ENCODE data around the gene GRN.
"Not testable (repeated sequence)": the region's sequence is repeated elsewhere in the genome, so short reads cannot be mapped to it uniquely, and the experiment has no call there.

Gene GRN

DNA sequence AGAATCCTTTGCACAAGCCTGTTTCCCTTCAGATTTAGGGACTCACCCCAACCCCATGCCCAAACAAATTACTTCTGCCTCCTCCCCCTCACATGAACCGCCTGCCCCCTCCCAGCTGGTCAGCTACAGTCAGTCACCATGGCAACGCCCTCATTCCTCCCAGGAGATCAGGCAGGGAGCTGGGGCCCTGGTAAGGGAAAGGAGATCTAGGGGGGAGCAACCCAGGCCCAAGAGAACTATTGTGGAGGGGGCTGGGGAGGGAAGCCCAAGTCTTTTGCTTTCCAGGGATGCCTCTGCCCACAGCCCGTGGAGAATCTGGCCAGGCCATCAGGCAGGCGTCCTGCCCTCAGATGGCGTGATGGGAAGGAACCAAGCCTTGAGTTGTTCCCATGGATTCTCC lies 15.7 kb downstream of the GRN start:
- DNase-seq (ENCODE audit: low read depth, low spot score) = no peak

DNA sequence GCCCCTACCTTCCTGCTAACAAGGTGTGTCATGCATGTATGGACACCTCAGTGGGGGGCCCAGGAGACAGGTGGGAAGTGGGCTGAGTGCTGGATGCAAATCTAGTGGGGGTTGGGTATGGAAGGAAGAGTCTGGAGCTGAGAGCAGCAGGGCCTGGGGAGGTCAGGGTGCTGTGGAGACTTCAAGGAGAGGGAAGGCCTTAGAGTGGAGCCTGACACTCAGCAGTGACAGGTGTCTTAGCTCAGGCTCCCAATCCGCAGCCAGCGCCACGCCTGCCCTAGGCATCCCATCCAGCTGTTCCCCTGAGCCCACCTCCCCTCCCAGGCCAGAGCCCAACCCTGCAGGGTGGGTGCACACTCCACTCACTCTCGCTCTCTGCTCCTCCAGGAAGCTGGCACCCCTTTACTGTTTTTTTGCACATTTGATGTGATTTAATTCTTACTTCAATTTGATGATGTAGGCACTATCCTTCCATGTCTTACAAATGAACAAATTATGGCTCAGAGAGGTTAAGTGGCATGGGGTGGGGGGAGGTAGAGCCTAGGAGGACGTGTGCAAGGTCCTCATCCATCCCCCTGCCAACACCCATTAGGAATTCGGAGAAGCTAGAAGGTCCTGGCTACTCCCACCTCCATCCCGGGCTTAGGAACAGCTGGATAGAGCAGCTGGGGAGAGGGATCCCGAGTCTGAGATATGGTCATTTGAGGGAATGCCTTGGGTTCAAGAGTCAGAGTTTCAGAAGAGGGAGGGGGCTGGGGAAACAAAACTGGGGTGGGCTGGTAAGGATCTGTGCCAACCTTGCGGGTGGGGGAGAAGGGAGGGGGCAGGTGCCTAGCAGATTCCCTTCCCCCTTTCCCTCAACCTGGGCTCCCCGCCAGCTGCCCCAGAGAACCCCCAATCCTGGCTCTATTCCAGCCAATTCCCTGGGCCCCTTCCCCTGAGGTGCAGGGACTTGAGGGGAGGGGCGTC lies 16.5 kb downstream of the GRN start:
- no peak for DNase-seq (ENCODE audit: low read depth, low spot score)

DNA sequence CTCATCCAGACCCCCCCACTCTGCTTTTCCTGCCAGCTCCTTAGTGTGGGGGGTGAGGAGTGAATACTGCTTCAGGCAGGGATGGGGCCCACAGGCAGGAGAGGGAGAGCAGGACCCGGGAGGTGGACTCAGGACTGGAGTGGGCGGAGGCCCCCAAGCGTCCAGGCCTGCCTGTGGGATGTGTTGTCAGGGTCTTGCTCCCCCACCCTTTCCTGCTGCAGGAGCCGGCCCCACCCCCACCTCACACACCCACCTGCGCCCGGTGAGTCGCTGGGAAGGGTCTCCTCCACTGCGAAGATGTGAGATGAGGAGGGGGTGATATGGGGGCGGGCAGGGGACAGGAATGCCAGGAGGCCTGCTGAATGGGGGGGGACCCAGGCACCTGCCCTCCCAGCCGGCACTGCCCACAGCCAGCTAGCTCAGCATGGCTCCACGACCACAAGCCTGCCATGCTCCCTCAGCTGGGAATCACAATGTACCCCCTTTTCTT lies 17.4 kb downstream of the GRN start:
- DNase-seq (ENCODE audit: low read depth, low spot score) = no peak

DNA sequence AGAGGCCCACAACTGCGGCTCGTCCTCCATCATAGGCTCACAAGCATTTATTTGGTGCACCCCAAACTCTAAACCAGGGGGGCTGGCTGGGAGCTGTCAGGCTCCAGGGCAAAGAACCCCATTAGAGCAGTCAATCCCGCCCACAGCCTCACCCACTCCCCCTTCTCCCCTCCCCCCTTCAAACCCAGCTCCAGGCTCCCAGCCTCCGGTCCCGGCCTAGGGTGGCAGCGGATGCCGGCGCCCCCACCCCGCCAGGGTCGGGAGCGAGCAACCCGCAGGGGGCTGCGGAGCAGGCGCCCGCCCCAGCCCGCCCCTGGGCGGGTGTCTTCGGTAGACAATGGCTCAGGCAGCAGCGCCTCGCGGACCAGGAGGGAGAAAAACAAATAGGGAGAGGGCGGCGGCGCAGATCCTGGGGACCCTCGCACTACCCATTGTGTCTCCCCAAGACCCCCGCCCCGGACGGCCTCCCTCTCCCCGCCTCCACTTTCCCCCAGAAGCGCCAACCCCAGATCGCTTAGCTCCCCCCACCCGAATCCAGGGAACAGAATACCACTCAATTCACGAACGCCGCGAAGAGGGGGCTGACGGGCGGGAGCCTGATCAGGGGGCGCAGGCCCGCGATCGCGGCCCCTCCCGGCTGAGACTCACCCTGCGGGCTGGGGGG lies 18.0 kb downstream of the GRN start:
- no peak for DNase-seq (ENCODE audit: low read depth, low spot score)

DNA sequence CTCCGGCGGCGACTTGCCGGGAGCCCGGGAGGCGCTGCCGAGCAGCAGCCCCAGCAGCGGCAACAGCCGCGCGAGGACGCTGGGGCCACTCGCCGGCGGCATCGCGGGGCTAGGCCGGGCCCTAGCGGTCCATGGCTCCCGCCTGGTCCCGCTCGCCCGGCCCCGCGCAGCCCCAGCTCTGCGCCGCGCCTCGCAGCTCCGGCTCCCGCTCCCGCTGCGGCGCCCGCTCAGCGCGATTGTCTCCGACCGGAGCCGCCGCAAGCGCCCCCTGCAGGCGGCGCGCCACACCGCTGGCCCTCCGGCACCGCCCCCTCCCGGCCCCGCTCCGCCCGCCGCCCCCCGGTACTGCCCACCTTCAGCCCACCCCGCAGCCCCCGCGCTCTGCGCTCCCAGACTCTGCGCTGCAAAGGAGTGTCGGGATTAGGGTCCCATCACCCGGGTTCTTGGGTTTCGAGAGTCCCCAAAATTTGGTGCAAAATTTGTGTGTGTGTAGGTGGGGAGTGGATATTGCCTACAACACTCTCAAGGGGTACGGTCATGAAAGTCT lies 18.6 kb downstream of the GRN start, which contains the start of gene FAM171A2:
Gene FAM171A2, minus strand, starts transcription at position 241 of the 547 bp plus-strand sequence. Its CDS starts 139 bp downstream, at position 102.
- peak; percentile 34 for DNase-seq (ENCODE audit: low read depth, low spot score)

DNA sequence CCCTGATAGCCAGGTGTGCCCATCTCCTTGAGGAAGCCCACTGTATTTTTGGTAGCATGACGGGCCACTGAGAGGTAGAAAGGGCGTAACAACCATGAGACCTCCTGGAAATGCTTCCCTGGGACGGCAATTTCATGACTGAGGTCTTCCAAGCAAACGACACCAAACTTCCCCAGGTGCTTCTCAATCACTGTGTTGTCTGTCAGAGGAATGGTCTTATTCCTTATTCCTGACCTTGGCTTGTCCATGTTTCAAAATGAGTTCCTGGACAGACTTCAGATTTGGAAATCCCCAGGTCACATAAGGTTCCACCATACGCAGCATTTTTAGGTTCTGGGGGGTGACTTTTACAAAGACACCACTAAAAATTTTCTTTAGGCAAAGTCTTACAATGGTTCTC lies 19.9 kb downstream of the GRN start:
- DNase-seq (ENCODE audit: low read depth, low spot score) = not testable (repeated sequence)

DNA sequence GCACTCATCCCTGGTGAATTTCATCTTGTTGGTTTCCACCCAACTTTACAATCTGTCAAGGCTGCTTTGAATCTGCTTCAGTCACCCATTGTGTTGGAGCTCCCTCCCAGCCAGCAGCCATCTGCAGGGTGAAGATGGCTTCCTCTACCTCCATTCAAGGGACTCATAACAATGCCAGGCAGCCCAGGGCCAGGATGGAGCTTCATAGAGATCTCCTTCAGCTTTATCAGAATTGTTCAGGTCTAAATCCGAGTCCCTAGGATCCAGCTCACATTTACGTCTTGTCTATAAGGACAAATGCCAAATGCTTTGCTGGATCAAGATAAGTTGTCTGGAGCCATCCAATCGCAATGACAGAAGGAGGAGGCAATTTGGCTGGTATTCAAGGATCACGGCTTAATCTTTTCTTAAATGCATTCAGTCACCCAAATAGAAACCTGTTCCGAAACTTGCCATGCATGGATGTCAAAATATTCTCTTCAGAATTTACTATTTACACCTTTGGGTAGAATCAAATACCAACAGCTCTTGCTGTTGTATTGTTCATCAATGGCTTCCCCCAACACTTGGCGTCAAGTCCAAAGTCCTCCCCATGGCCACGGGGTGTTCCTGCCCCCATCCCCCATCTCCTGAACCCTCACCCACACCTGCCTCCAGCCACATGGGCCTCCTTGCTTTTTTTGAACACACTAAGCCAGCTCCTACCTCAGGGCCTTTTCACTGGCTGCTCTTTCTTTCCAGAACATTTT lies 22.3 kb downstream of the GRN start:
- DNase-seq (ENCODE audit: low read depth, low spot score) = no peak

DNA sequence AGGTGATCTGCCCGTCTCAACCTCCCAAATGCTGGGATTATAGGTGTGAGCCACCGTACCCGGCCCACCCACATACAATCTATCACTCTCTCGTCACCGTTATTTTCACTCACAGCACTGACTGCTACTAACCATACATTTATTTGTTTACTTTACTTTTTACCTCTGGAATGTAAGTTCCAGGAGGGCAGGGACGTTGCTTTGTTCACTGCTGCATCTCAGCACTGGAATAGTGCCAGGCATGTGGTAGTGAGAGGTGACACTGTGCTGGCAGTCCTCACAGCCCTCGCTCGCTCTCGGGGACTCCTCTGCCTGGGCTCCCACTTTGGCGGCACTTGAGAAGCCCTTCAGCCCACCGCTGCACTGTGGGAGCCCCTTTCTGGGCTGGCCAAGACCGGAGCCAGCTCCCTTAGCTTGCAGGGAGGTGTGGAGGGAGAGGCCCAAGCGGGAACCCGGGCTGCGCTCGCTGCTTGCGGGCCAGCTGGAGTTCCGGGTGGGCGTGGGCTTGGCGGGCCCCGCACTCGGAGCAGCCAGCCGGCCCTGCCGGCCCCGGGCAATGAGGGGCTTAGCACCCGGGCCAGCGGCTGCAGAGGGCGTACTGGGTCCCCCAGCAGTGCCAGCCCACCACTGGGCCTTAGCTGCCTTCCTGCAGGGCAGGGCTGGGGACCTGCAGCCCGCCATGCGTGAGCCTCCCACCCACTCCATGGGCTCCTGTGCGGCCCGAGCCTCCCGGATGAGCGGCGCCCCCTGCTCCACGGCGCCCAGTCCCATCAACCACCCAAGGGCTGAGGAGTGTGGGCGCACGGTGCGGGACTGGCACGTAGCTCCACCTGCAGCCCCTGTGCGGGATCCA lies 23.5 kb downstream of the GRN start:
- not testable (repeated sequence) for DNase-seq (ENCODE audit: low read depth, low spot score)

DNA sequence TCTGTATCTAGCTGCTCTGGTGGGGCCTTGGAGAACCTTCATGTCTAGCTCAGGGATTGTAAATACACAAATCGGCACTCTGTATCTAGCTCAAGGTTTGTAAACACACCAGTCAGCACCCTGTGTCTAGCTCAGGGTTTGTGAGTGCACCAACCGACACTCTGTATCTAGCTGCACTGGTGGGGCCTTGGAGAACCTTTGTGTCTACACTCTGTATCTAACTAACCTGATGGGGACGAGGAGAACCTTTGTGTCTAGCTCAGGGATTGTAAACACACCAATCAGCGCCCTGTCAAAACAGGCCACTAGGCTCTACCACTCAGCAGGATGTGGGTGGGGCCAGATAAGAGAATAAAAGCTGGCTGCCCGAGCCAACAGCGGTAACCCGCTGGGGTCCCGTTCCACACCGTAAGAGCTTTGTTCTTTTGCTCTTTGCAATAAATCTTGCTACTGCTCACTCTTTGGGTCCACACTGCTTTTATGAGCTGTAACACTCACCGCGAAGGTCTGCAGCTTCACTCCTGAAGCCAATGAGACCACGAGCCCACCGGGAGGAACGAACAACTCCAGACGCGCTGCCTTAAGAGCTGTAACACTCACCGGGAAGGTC lies 24.4 kb downstream of the GRN start:
- not testable (repeated sequence) for DNase-seq (ENCODE audit: low read depth, low spot score)

DNA sequence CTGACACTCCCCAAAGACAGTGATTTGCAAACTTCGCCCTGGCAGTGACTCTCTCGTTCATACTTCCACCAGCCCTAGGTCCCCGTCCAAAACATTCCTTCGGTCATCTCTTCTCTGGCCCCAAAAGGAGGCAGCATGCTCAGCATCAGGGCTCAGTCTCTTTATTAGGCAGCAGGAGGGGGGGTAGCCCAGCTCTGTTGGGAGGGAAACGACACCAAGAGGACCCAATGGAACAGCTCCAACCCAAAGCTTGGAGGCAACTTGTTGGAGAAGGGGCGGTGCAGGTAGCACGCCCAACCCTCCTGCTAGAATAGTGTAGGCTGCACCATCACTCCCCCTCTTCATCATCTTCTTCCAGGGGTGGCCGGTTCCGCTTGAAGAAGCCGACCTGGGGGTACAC lies 26.9 kb downstream of the GRN start:
- DNase-seq (ENCODE audit: low read depth, low spot score) = no peak

DNA sequence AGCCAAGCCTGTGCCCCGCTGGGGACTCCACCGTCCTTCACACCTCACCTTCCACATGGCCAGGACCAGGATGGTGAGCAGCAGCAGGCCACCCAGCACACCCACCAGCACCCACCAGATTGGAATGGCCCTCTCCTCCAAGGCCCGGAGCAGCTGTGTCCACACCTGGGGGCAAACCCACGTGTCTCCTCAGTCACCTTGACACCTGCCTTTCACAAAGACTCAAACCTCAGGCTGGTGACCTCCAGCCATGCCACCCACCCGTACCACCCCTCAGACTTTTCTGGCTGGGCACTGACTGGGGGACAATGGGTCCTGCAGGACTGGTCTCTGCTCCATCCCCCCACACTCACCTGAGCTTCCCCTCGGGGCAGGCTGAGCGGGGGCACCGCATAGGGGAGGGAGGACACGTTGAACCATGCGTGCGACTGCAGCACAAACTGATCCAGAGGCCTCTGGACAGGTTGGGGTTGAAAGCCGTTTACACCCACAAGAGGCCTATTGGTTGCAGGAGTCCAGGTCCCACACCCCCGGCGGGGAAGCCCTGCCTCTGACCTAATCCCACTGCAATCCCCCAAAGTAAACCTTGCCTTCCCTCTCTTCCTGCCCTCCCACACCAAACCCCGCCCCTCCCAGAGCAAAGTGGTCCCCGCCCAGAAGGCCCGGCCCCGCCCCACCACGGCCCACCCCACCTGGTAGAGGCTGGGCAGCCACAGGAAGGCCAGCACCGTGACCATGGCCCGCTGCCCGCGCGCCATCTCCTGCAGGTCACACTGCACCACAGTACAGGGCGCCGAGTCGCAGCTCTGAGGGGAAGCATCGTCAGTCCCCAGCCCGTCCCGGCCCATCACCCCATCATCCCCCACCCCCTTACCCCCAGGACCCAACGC lies 29.4 kb downstream of the GRN start:
- no peak for DNase-seq (ENCODE audit: low read depth, low spot score)

DNA sequence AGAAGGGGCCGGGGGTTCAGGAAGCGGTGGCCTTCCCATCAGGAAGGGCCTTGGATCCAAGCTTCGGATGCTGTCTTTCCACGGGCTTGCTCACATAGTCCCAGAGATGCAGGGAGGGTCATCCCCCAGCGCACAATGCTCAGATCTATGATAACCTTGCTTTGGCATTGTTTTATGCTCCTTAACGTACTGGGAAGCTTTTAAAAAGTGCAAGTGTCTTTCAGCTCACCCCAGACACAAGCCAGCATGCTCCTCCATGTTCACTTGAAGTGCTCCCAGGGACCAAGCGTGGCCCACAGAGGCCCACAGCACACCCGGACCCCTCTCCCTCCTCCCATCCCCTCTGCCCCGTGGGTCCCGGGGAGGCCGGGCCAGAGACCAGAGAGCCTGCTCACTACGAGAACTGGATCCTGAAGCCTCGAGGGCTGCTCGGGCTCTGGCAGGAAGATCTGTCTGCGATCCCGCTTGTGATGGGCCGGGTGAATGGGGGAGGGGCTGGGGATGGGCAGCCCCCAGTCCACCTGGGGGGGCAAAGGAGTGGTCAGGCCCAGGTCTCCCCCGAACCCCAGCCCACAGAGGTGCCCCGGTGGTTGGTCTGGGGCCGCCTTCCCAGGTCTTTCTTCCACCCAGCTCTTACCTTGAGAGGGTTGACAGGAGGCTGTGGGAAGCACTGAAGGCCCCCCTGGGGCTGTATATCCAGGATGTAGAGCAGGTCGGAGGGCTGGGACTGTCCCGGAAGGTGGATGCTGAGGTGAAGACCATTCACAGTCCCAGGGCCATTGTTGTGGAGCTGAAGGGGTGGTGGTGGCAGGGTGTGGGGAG lies 30.3 kb downstream of the GRN start:
- no peak for DNase-seq (ENCODE audit: low read depth, low spot score)

DNA sequence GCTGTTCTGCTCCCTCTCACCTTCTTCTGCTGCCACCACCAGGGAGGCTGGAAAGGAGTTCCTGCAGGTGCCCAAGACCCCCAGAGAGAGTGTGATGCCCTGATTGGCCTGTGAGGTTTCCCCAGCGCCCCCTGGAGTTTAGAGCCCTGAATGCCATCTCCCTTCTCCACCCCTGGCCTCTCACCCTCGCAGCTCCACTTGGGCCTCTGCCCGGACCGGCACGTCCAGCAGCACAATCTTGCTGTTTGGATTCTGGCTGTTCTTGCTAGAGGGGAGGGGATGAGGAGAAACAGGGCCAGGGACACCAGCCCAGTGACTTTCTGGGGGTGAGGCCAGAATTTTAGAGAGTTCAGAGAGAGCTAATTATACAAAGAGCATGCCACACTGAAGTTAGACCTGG lies 31.0 kb downstream of the GRN start:
- DNase-seq (ENCODE audit: low read depth, low spot score) = no peak

DNA sequence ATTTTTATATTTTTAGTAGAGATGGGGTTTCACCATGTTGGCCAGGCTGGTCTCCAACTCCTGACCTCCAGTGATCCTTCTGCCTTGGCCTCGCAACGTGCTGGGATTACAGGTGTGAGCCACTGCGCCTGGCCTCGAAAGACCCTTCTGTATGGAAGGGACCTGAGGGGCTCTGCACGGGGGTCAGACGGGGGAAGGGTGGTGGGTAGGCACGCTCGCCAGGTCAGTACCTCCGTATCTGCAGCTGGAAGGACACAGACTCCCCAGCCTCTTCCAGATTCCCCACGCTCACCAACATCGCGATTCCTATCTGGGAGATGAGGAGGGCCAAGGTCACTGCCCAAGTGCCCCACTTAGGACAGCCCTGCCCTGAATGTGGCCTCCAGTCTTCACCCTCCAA lies 31.7 kb downstream of the GRN start:
- DNase-seq (ENCODE audit: low read depth, low spot score) = no peak

DNA sequence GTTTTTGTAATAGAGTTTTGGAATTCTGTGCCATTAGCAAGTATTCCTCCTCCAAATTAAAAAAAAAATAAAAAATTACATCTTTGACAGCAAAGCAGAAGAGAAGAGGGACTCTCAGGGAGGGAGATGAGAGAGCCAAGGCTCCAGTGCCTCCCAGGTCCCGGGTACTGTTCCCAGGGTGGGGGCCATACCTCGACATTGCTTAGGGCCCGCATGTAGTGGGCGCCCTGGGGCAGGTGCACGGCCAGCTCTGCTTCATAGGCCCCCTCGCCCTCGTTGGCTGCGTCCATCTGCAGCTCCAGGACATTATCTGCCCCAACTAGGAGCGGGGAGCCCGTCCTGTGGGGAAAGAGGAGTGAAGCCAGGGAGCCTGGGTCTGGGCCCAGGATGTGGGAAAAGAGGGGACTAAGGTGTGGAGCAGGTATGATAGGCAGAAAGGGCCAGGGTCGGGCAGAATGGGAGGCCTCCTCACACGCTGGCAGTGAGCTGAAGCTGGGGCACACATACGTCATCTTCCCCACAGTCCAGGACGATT lies 33.1 kb downstream of the GRN start:
- DNase-seq (ENCODE audit: low read depth, low spot score) = no peak

DNA sequence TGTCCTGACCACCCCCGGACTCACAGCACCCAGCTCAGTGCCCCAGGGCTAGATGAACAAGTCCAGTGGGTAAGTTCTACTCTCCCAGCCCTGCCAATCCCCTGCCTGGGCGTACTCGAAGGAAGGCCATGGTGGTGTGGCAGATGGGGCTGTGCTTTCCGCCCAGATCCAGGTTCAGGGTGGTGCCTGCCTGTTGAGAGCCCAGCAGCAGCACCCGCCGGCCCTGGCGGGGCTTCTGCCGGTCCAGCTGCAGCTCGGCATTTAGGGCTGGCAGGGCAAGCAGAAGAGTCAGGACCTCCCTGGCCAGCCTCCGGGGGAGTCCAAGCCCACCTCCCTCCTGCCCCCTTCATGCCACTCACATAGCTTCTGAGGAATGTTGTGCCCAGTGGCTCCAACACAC lies 34.8 kb downstream of the GRN start:
- no peak for DNase-seq (ENCODE audit: low read depth, low spot score)

DNA sequence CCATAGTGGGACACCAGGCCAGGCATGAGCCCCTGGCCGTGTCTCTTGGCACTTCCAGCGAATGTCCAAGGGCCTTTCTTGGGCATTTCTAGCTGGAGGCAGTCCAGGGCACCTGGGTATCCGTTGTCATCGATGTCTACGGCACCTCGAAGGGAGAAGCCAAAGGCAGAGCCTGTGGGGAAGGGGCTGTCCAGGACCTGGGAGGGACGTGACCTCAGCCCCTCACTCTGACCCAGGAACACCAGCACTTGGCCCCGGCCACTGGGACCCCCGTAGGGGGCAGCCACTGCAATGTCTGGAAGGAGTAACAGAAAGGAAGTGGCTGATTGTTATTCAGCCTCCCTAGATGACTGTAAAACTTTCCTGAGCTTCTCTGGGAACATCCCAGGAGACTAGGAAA lies 35.7 kb downstream of the GRN start:
- DNase-seq (ENCODE audit: low read depth, low spot score) = no peak

DNA sequence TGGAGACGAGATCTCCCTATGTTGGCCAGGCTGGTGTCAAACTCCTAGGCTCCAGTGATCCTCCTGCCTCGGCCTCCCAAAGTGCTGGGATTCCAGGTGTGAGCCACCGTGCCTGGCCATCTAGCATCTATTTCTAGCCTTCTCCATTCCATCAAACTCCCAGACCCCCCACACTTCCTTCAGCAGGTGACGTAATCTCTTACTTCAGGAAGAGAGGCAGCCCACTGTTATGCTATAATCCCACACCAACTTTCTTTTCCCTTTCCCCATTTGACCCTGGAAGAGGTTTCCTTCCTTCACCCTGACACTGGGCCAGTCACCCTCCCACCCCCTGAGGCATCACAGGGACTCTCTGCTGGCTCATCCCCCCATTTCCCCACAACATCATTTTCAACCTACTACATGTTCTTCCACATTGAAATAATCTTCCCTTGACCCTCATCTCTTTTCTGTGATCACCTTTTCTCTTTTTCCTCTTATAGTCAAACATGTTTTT lies 36.8 kb downstream of the GRN start:
- DNase-seq (ENCODE audit: low read depth, low spot score) = no peak

All from activated naive CD8-positive, alpha-beta T cell treated with anti-CD3 and anti-CD28 coated beads, Interleukin-2, amount 50 U/mL, for 16 hours (primary cell).